Activated CD8-positive, alpha-beta memory T cell treated with anti-CD3 and anti-CD28 coated beads for 48 hours (primary cell): ENCODE results near the gene DAP.
"Not testable (repeated sequence)": the region's sequence is repeated elsewhere in the genome, so short reads cannot be mapped to it uniquely, and the experiment has no call there.

Experiments
- DNase-seq, 3 experiments: peaks; one replicate each; pipeline ENCODE4 v3.0.0-alpha.2; 2020; ENCODE audit warnings: low read depth in 2 of 3, low spot score in 2 of 3

Gene DAP

DNA sequence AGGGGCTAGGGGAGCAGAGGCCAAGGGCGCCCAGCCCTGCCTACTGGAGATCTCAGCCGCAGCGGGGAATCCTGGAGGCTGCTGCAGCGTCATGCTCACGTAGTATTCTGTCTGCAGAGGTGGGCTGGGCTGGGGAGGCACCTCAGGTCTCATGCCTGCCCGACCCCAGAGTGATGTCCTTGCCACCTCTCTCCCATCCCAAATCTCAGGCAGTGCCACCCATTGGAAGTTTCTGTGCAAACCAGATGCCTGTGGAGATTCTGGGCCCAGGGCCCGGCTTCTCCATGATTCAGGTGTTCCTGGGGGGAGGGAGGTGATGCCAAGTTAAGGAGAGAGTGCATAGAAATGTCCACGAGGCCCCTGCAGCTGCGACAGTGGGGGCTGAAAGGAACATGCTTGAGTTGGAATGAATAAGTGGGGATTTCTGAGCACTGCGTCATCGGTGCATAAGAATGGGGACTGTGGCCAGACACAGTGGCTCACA is 125.1 kb downstream of the DAP start:
- DNase-seq, result no peak

DNA sequence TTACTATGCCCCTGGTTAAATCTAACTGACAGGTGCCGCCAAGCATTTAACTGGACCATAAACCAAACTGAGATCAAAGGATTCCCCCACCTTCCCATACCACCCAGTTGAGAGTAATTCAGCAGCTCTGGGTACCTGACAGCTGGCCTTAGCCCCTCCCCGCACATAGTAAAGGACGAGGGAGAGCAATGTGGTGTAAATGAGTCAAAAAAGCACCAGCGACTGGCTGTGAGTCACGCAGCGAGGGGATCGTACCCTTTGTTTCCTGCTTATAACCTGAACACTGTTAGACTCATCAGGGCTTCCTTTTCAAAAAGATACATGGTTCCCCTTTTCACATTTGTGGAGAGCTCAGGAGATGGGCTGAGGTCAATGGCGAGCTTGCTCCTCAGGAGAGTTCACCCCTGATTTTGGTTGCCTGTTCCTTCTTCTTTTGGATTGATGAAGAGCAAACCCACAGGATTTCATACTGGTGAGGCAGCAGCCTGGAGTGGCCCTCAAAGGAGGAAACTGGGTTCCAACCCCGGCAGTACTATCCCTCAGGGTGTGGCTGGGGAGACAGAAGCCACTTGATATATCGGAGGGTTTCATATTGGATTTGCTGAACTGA is 125.7 kb downstream of the DAP start:
- DNase-seq, result peak; percentile 25 to 61 (median 52)

- DNase-seq, result no peak
These were observed 126.5 kb downstream of the DAP start for GRCh38 chr5:10634562-10634961.

DNA sequence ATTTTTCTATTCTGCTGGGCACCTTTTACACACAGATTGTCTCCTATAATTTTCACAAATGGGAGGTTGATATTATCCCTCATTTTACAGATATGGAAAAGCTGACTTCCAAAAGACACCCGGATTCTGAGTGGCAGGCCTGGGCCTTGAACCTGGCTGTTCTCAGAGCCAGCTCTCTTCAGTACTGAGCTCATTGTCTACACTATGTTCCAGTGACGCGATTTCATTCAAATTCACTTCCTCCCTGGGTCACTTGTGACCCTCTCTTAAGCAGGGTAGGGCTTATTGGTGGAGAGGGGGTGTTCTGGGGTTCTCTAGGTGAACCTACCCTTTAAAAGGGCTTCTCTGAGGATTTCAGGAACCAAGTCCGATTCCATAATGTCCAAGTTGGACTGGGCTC is 127.0 kb downstream of the DAP start:
- no peak for DNase-seq

DNA sequence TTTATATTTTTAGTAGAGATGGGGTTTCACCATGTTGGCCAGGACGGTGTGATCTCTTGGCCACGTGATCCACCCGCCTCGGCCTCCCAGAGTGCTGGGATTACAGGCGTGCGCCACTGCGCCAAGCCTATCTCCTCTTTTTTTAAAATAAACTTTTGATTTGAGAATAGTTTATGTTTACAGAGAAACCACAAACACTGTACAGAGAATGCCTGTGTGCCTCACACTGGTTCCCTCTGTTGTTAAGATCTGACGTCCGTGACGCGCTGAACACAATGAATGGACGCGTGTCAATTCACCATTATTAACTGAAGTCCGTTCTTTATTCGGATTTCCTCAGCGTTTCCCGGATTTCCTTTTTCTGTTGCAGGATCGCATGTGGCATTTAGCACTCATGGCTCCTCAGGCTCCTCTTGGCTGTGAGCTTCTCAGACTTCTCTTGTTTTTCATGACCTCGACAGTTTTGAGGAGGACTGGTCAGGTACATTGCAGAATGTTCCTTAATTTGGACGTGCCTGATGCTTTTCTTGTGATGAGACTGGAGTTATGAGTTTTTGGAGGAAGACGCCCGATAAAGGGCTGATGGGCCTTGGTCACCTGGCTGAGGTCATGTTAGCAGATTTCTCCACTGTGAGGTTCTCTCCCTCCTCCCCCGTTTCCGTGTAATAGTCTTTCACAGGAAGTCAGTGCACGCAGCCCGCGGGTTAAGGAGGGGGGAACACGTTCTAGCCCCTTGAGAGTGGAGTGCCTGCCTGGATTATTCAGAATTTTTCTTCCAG is 127.6 kb downstream of the DAP start:
- peak in 1 of 3 experiments; percentile 33 for DNase-seq

DNA sequence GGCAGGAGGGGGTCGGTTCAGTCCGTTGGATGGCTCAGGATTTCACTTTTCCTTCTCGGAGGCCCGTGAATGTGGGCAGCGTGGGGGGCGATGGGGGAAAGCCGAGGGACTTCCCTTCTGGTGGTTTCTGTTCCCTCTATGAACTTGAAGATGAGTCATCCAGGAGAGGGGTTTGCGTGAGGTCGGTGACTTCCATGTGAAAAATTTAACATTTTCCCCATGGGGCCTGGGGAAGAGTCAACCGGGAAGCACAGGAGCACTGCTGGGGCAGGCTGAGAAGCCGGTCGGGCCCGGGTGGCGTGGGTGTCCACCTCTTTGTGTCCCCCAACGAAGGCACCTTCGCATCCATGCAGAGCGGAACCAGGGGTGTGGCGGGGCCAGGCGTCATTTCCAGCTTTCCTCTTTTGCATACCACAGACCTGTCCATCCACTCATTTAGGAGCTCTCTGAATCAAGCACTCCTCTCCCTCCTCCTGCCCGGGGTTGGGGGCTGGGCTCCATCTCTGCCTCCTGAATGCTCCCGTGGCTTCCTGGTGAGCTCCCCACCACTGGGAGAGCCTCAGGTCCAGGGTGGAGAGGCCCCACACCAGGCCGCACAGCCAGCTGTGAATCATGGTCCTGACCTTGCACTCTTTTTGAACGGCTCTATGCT is 128.8 kb downstream of the DAP start:
- DNase-seq, result peak in 2 of 3 experiments; percentile 23 to 46

- DNase-seq, result no peak
These were observed 129.6 kb downstream of the DAP start for GRCh38 chr5:10631316-10631996.

DNA sequence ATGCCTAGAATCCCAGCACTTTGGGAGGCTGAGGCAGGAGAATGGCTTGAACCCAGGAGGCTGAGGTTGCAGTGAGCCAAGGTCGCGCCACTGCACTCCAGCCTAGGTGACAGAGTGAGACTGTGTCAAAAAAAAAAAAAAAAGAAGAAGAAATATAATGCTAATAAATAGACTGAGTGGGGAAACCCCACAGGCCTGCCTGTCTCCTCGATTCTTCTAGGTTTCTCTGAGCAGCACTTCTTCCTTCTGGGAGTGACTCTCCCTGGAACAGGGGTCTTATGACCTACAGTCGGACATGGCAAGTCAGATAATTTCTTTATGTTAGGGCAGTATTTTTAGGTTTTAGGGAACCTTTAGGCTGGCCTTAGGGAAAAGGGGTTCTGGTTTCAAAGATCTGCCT is 130.3 kb downstream of the DAP start:
- DNase-seq, result not testable (repeated sequence)

DNA sequence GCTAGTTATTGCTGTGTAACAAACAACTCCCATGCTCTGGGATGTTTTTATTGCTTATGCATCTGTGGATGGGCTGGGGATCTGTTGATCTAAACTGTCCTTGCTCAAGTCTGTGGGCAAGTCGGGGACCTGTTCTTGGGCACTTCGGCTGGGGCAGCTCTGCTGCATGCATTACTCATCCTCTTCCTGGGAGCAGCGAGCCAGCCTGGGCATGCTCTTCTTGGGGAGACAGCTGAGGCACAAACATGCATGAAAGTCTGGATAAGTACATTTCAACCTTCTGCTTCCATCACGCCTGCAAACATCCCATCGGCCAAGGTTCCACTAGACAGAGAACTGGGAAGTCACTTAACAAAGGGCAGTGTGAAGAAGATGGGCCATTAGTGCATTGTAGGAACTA is 130.9 kb downstream of the DAP start:
- no peak for DNase-seq

DNA sequence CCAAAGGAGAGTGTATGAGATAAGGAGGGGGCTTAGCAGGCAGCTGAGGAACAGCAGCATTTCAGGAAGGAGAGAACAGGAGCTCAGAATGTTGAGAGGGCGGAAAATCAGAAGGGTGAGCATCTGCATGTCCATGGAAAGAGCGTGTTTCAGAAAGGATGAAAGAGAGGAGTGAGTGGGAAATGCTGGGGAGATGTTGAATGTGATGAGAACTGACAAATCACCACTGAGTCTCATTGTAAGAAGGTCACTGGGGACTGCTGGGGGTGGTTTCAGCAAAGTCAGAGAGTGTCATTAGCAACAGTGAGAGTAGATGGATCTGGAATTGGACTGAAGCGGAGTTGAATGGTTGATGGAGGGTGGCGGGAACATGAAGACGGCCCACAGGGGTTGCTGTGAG is 131.4 kb downstream of the DAP start:
- no peak for DNase-seq
